ENCODE measurements around the gene SYT2. TPM values are rescaled to one million over a fixed set of nuclear protein-coding genes. Genes with fewer than 3 reads are reported as not detected.
"Not testable (repeated sequence)": the region's sequence is repeated elsewhere in the genome, so short reads cannot be mapped to it uniquely, and the experiment has no call there.

SYT2 gene
- total RNA-seq, 4 donors from 2014 or later = 0.23 to 0.59 TPM; not detected in 2

DNA sequence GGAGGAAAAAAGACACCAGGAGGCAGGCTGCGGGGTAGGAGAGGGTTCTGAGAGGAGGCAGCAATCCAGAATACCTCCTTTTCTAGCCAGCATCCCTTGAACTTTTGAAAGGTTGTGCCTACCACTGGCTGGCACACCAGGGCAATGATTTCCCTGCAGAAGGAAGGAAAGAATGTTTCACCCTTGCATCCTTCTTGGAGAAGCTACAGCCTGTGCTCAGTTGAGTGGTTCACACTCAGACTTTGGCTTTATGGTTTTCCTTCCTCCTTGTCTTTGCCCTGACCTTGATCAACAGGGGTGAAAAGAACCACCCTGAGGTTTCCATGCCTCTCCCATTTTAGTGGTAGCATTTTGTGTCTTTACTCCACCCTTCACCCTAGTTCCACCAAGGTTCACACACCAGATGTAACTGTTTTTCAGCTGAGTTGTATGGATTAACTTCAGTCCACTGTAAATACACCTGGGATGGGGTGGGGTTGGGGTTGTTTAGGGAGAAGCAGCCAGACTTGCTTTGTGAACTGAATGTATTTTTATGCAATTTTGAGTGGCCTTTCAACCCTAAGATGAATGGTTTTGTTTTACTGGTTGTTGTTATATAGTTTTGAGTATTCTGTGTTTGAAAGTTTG, 122.3 kb downstream of the SYT2 start:
- Histone ChIP-seq H3K4me1 (peaks cover 16 to 88% (median 45%) of the 10 kb centered on the region in 3 donors), H3K27me3 (no peaks in the 10 kb centered on the region), H3K27ac (peak overlapping the region; percentile 83 to 90 (median 85))

DNA sequence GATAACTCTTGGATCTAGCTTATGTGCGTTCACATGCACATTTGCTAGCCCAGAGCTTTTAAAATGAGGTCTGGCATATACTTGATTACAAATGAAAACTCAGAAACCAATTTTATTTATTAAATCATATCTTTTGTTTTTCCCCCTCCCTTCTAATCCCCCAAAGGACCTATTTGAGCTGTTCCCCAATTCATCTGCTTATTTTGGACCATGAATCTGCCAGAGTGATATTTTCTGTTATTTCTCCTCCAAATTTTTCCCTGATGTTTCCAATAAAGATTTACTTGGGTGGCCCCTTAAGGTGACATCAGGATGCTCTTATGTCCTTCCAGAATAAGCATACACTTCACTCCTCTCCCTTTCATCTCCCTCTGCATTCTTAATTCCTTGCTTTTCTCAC, 123.4 kb downstream of the SYT2 start:
- TF ChIP-seq EP300 (IDR thresholded peaks at IDR 0.05) (no peak), POLR2AphosphoS5 (IDR thresholded peaks at IDR 0.05) (no peak), POLR2A (IDR thresholded peaks at IDR 0.05) (no peak)
- TF ChIP-seq, protein P1, sequence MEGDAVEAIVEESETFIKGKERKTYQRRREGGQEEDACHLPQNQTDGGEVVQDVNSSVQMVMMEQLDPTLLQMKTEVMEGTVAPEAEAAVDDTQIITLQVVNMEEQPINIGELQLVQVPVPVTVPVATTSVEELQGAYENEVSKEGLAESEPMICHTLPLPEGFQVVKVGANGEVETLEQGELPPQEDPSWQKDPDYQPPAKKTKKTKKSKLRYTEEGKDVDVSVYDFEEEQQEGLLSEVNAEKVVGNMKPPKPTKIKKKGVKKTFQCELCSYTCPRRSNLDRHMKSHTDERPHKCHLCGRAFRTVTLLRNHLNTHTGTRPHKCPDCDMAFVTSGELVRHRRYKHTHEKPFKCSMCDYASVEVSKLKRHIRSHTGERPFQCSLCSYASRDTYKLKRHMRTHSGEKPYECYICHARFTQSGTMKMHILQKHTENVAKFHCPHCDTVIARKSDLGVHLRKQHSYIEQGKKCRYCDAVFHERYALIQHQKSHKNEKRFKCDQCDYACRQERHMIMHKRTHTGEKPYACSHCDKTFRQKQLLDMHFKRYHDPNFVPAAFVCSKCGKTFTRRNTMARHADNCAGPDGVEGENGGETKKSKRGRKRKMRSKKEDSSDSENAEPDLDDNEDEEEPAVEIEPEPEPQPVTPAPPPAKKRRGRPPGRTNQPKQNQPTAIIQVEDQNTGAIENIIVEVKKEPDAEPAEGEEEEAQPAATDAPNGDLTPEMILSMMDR (IDR thresholded peaks at IDR 0.05) = no peak
- Histone ChIP-seq H3K27me3 (no peaks in the 10 kb centered on the region), H3K4me3 (no peak overlapping the region), H3K9me3 (no peaks in the 10 kb centered on the region), H3K36me3 (peaks cover 0 to 41% of the 10 kb centered on the region in 2 donors), H3K4me1 (peaks cover 16 to 84% (median 45%) of the 10 kb centered on the region in 3 donors), H3K27ac (peak overlapping the region; percentile 43 to 90 (median 84))
- 67% methylated on average over 1 of the region's 1 CpG for WGBS, 2 donors (ENCODE audit: low coverage in 1 of 2)
- no peak for ATAC-seq

More for the DNA sequence above, 122.3 kb downstream of the SYT2 start:
- H3K9me3 ChIP-seq = no peaks in the 10 kb centered on the region
- 57% methylated on average over 1 of the region's 1 CpG; no CpG with 5 or more reads in 1 of the 2 donors for WGBS, 2 donors (ENCODE audit: low coverage in 1 of 2)
- peaks cover 0 to 38% of the 10 kb centered on the region in 2 donors for H3K36me3 ChIP-seq
- ATAC-seq = no peak
- no peak overlapping the region for H3K4me3 ChIP-seq
- TF ChIP-seq POLR2AphosphoS5 (IDR thresholded peaks at IDR 0.05) = peak; percentile 17
- no peak for TF ChIP-seq POLR2A (IDR thresholded peaks at IDR 0.05)

DNA sequence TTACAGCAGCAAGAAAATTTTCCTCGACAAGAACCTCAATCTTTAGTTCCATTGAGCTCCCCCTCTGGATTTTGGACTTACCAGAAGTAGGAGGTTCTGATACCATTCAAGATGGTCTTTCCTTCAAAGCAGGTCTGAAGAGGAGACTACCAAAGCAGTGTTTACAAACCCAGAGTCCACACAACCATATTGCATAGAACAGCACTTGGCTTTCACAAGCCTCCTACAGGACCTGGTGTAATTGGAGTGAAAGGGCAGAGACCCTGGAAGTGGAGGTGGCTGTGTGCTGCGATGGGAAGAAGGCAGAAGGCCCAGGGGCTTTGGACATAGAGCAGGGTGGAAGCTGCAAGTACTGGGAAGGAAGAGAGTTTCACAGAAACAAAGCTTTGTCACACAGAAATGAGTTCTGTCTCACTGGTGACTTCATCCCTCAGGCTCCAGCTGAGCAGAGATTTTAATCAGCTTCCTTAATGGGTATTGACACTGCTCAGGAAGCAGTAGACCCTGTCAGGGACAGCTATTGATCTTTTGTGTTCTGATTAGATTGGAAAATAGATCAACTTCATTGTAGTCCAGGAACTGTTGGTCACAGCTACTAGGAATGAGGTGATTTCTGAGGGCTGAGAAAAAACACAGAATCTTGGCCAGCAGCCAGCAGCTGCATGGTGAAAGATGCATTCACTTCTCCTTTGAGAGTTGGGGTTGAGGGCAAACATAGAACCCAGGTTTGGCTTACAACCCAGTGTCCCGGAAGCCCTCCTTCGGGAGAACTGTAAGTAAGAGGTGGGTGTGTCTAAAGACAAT, 124.0 kb downstream of the SYT2 start:
- H3K9me3 ChIP-seq = no peaks in the 10 kb centered on the region
- peak overlapping the region; percentile 43 to 90 (median 84) for H3K27ac ChIP-seq
- 34 to 38% methylated on average over 4 of the region's 4 CpGs for WGBS, 2 donors (ENCODE audit: low coverage in 1 of 2)
- TF ChIP-seq POLR2AphosphoS5 (IDR thresholded peaks at IDR 0.05) = peak; percentile 45
- TF ChIP-seq, protein P1 (IDR thresholded peaks at IDR 0.05) = no peak
- TF ChIP-seq POLR2A (IDR thresholded peaks at IDR 0.05) = no peak
- ATAC-seq = no peak
- no peaks in the 10 kb centered on the region for H3K27me3 ChIP-seq
- no peak overlapping the region for H3K4me3 ChIP-seq
- peaks cover 16 to 79% (median 45%) of the 10 kb centered on the region in 3 donors for H3K4me1 ChIP-seq
- H3K36me3 ChIP-seq = peaks cover 0 to 43% of the 10 kb centered on the region in 2 donors

DNA sequence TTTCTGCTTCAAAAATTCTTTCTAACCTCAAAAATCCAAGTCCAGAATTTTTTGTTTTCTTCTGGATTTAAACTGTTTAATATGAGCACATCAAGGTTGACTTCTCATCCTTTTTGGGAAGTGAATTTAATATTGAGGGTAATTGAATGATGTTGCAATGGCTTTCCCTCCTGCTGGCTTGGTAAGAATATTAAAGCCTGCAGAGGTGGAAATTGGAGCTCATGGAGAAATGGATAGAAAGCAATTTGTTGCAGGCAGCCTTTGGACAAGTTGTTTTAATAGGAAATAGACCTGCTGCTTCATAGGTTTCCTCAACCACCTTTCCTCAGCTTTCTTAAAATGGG, 124.7 kb downstream of the SYT2 start:
- H3K36me3 ChIP-seq = peaks cover 5 to 46% of the 10 kb centered on the region in 2 donors
- no peak overlapping the region for H3K4me3 ChIP-seq
- TF ChIP-seq, protein P1 (IDR thresholded peaks at IDR 0.05) = no peak
- no peak for TF ChIP-seq EP300 (IDR thresholded peaks at IDR 0.05)
- no peak for TF ChIP-seq POLR2AphosphoS5 (IDR thresholded peaks at IDR 0.05)
- TF ChIP-seq POLR2A (IDR thresholded peaks at IDR 0.05) = no peak
- peaks cover 16 to 79% (median 41%) of the 10 kb centered on the region in 3 donors for H3K4me1 ChIP-seq
- no peaks in the 10 kb centered on the region for H3K9me3 ChIP-seq
- H3K27ac ChIP-seq = peak overlapping the region; percentile 43 to 90 (median 84)
- H3K27me3 ChIP-seq = no peaks in the 10 kb centered on the region
- no peak for ATAC-seq

DNA sequence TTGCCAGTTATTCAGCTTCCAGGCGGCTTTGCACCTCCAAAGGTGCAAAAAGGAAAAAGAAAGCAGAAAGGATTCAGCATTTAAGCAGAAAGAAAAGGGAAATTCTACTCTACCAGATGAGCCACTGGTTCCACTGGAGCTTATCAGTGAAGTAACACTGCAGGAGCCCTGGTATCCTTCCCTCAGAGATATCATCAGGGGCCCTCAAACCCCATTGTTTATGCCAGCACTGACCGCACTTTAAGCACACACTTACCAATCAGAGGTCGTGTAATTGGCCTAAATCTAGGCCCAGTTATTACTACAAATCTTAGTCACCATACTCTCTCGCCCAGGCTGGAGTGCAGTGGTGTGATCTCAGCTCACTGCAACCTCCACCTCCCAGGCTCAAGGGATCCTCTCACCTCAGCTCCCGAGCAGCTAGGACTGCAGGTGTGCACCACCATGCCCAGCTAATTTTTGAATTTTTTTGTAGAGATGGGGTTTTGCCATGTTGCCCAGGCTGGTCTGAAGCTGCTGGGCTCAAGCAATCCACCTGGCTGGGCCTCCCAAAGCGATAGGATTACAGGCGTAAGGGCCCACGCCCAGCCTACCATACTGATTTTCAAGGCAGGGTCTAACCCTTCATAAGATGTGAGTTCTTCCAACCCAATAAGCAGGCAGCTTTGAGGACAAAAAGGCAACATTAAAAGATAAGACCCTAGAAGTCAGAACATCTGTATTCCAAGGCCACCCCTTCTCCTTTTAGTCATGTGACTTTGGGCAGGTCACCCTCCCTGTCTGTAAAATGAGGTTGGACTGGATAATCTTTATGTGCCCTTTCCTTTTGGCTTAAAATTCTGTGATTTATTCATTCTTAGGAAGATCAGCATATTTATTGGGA, 125.3 kb downstream of the SYT2 start:
- WGBS, 2 donors (ENCODE audit: low coverage in 1 of 2) = 74 to 100% methylated on average over 2 to 4 of the region's 8 CpGs
- TF ChIP-seq POLR2A (IDR thresholded peaks at IDR 0.05) (no peak), EP300 (IDR thresholded peaks at IDR 0.05) (no peak), POLR2AphosphoS5 (IDR thresholded peaks at IDR 0.05) (no peak)
- TF ChIP-seq, protein P1 (IDR thresholded peaks at IDR 0.05) = no peak
- Histone ChIP-seq H3K9me3 (no peaks in the 10 kb centered on the region), H3K27me3 (no peaks in the 10 kb centered on the region), H3K27ac (peak overlapping the region in 3 of 4 donors; percentile 54 to 86 (median 83)), H3K36me3 (peaks cover 5 to 51% of the 10 kb centered on the region in 2 donors), H3K4me3 (no peak overlapping the region), H3K4me1 (peaks cover 21 to 79% (median 43%) of the 10 kb centered on the region in 3 donors)
- no peak for ATAC-seq

DNA sequence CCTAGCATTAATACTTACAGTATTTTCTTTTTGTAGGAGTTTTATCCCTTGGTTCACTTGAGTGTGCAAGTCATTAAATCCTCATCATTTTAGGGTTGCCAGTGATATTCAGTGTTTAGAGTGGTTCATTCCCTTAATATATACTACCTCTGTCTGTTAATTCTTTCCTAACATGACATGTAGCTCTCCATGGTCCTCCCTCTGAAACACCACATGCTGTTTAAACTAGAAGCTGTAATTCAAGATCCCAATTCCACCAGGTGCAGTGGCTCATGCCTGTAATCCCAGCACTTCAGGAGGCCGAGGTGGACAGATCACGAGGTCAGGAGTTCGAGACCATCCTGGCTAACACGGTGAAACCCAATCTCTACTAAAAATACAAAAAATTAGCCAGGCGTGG, 127.9 kb downstream of the SYT2 start:
- H3K36me3 ChIP-seq = peaks cover 5 to 51% of the 10 kb centered on the region in 2 donors
- H3K9me3 ChIP-seq, H3K4me3 ChIP-seq, ATAC-seq, H3K27me3 ChIP-seq: not testable (repeated sequence)
- H3K27ac ChIP-seq = peak overlapping the region in 3 of 4 donors; percentile 35 to 86 (median 46)
- 71% methylated on average over 4 of the region's 5 CpGs; no CpG with 5 or more reads in 1 of the 2 donors for whole genome bisulfite sequencing, 2 donors (ENCODE audit: low coverage in 1 of 2)
- peaks cover 37 to 79% (median 44%) of the 10 kb centered on the region in 3 donors for H3K4me1 ChIP-seq

Data from gastroesophageal sphincter (tissue), 4 donors.